Measurements from ENCODE around the gene IFT88.

DNA sequence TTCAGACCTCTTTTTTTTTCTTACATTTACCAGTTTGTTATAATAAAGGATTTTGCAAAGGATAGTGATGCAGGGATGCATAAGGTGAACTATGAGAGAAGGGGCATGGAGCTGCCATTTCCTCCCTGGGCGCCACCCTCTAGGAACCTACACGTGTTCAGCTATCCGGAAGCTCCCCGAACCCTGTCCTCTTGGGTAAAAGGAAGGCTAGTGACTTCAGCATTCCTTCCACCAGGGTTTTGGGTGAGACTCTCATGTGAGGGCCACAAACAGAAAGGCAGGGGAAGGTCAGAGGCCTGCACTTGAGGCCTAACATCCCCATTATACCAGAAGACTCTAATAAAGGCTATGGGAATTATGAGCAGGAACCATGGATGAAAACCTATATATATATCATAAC is 57.3 kb downstream of the IFT88 start:
- TF ChIP-seq, protein P1, sequence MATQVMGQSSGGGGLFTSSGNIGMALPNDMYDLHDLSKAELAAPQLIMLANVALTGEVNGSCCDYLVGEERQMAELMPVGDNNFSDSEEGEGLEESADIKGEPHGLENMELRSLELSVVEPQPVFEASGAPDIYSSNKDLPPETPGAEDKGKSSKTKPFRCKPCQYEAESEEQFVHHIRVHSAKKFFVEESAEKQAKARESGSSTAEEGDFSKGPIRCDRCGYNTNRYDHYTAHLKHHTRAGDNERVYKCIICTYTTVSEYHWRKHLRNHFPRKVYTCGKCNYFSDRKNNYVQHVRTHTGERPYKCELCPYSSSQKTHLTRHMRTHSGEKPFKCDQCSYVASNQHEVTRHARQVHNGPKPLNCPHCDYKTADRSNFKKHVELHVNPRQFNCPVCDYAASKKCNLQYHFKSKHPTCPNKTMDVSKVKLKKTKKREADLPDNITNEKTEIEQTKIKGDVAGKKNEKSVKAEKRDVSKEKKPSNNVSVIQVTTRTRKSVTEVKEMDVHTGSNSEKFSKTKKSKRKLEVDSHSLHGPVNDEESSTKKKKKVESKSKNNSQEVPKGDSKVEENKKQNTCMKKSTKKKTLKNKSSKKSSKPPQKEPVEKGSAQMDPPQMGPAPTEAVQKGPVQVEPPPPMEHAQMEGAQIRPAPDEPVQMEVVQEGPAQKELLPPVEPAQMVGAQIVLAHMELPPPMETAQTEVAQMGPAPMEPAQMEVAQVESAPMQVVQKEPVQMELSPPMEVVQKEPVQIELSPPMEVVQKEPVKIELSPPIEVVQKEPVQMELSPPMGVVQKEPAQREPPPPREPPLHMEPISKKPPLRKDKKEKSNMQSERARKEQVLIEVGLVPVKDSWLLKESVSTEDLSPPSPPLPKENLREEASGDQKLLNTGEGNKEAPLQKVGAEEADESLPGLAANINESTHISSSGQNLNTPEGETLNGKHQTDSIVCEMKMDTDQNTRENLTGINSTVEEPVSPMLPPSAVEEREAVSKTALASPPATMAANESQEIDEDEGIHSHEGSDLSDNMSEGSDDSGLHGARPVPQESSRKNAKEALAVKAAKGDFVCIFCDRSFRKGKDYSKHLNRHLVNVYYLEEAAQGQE (IDR thresholded peaks at IDR 0.05; ENCODE audit: insufficient read depth in 1 of 2, low read depth in 2 of 2, low read length in 1 of 2), result no peak
- no peak for TF ChIP-seq TCF7L2 (IDR thresholded peaks at IDR 0.05; ENCODE audit: low read depth, low read length)
- TF ChIP-seq CTCF (IDR thresholded peaks at IDR 0.05), result no peak
- TF ChIP-seq POLR2AphosphoS5 (IDR thresholded peaks at IDR 0.05; ENCODE audit: low read depth, low read length), result no peak

All from Panc1 (cell line).